HAP-1 (cell line): ENCODE data around the gene PLCD3.

ENCODE experiments used
- DNase-seq, 2 experiments: peaks; one replicate each; pipeline ENCODE4 v3.0.0-alpha.2; 2016 to 2020; ENCODE audit warnings: low spot score in 2 of 2
- H3K27me3 ChIP-seq: fragments of 250-450 bp; sonication (Bioruptor Pico); 2 replicates; pipeline ENCODE4 v1.5.1; 2020; ENCODE audit warnings: low read depth, mild to moderate bottlenecking, moderate library complexity
- H3K36me3 ChIP-seq: fragments of 250-450 bp; sonication (Bioruptor Pico); replicated peaks from 2 replicates; pipeline ENCODE4 v1.5.1; 2020; ENCODE audit warnings: mild to moderate bottlenecking
- H3K4me1 ChIP-seq: fragments of 250-450 bp; sonication (Bioruptor Pico); 2 replicates; pipeline ENCODE4 v1.5.1; 2020; ENCODE audit warnings: mild to moderate bottlenecking
- H3K4me3 ChIP-seq: fragments of 250-450 bp; sonication (Bioruptor Pico); 2 replicates; pipeline ENCODE4 v1.5.1; 2020; ENCODE audit warnings: mild to moderate bottlenecking, moderate library complexity
- H3K9me3 ChIP-seq: fragments of 250-450 bp; sonication (Bioruptor Pico); 2 replicates; pipeline ENCODE4 v1.5.1; 2020; ENCODE audit warnings: mild to moderate bottlenecking, moderate library complexity
- in situ Hi-C: fragments of 300-500 bp; cut with MboI; formaldehyde crosslinking; loops from 3 replicates; pipeline ENCODE4 v1.14.3; 2020; ENCODE audit warnings: low sequenced_read_pairs, inconsistent platforms, mixed read lengths

Gene PLCD3

GRCh38 chr17:45123930-45124796, 8.2 kb downstream of the PLCD3 start:
- no peaks in the 10 kb centered on the region for H3K36me3 ChIP-seq
- in situ Hi-C loops, result loop anchor here (10.0 kb wide), 1 partner anchor 49 kb away; no protein-coding TSS in a partner anchor

DNA sequence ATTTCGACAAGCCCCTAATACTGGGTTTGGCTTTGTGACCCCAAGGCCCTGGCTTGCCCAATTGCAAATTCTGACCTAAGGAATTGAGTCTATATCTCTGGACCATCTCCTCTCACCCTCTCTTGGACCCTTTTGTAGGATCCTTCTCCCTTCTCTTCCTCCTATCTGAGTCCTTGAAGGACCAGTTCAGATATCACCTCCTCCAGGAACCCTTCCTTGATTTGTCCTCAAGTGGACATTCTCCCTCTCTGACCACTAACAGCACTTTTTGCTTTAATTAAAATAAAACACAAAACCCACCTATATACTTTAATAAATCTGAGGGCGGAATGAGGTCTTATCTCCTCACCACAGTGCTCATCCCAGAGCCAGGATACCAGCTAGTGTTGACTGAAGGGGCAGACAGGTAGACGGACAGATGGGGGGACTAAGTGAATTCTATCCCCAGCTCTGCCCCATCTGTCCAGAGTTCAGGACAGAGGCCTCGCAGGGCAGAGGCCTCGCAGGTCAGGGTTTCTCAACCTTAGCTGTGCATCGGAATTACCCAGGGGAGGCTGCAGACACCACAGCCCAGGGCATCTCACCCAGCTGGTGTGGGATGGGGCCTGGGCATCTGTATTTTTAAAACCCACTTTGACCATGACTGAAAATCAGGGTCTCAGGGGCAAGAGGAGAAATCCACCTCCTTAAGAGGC, 9.1 kb downstream of the PLCD3 start:
- no peak for DNase-seq
- Histone ChIP-seq H3K27me3 (no peaks in the 10 kb centered on the region), H3K36me3 (no peaks in the 10 kb centered on the region), H3K9me3 (no peaks in the 10 kb centered on the region), H3K4me3 (no peak overlapping the region), H3K4me1 (no peaks in the 10 kb centered on the region)
- in situ Hi-C loops, result loop anchor here (10.0 kb wide), 1 partner anchor 48 kb away; no protein-coding TSS in a partner anchor

More at GRCh38 chr17:45123930-45124796, 8.2 kb downstream of the PLCD3 start:
- no peaks in the 10 kb centered on the region for H3K27me3 ChIP-seq
- no peaks in the 10 kb centered on the region for H3K9me3 ChIP-seq
- H3K4me3 ChIP-seq, result no peak overlapping the region
- no peaks in the 10 kb centered on the region for H3K4me1 ChIP-seq
- DNase-seq, result no peak

GRCh38 chr17:45121055-45121454, 11.3 kb downstream of the PLCD3 start:
- in situ Hi-C loops, result loop anchor here (10.0 kb wide), 1 partner anchor 46 kb away; no protein-coding TSS in a partner anchor

DNA sequence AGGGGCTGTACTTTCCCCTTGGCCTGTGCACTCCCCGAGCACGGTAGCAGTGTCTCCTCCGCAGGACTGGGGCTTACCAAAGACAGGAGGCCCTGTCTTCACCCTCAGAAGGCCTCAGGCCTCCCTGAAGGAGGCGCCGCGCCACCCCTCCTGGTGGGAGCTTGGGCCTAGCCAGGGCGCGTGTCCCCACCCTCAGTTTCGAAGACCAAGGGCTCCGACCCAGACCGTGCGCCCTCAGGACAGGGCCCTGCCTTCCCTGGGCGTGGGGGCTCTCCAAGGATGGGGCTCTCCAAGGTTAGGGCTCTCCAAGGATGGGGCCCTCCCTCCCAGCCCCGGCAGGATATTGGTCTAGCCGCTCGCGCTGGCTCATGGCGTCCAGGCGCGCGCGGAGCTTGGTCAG, 11.8 kb downstream of the PLCD3 start:
- H3K36me3 ChIP-seq, result no peaks in the 10 kb centered on the region
- in situ Hi-C loops, result loop anchor here (10.0 kb wide), 1 partner anchor 46 kb away; no protein-coding TSS in a partner anchor
- H3K9me3 ChIP-seq, result no peaks in the 10 kb centered on the region
- H3K27me3 ChIP-seq, result no peaks in the 10 kb centered on the region
- H3K4me3 ChIP-seq, result no peak overlapping the region
- no peak for DNase-seq
- no peaks in the 10 kb centered on the region for H3K4me1 ChIP-seq

More at GRCh38 chr17:45121055-45121454, 11.3 kb downstream of the PLCD3 start:
- no peaks in the 10 kb centered on the region for H3K9me3 ChIP-seq
- no peak for DNase-seq
- H3K4me1 ChIP-seq, result no peaks in the 10 kb centered on the region
- H3K36me3 ChIP-seq, result no peaks in the 10 kb centered on the region
- no peak overlapping the region for H3K4me3 ChIP-seq
- no peaks in the 10 kb centered on the region for H3K27me3 ChIP-seq

- in situ Hi-C loops, result loop anchor here (10.0 kb wide), 1 partner anchor 45 kb away; no protein-coding TSS in a partner anchor
- no peak for DNase-seq
Observed at GRCh38 chr17:45119964-45120363, 12.4 kb downstream of the PLCD3 start.

DNA sequence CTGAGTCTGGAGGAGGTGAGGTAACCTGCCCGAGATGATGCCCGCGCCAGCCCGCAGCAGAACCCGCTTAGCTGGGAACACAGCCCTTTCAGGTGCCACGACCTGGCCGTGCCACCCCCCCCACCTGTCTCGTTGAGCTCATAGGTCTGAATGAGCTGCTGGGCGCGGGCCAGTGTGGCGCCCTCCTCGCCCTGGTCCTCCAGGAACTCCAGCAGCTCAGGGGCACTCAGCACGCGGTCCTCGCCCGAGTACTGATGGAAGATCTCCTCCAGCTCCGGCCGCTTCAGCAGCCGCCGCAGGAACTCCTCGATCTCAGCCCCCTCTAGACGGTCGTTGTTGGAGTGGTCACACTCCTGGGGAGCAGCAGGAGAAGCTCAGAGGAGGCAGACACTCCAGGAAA, 13.6 kb downstream of the PLCD3 start:
- no peak for DNase-seq
- H3K4me1 ChIP-seq, result no peaks in the 10 kb centered on the region
- no peaks in the 10 kb centered on the region for H3K9me3 ChIP-seq
- no peaks in the 10 kb centered on the region for H3K27me3 ChIP-seq
- H3K4me3 ChIP-seq, result no peak overlapping the region
- in situ Hi-C loops, result no loop called here
- no peaks in the 10 kb centered on the region for H3K36me3 ChIP-seq

More at GRCh38 chr17:45119964-45120363, 12.4 kb downstream of the PLCD3 start:
- H3K9me3 ChIP-seq, result no peaks in the 10 kb centered on the region
- no peaks in the 10 kb centered on the region for H3K4me1 ChIP-seq
- no peak overlapping the region for H3K4me3 ChIP-seq
- no peaks in the 10 kb centered on the region for H3K36me3 ChIP-seq
- no peaks in the 10 kb centered on the region for H3K27me3 ChIP-seq

- in situ Hi-C loops, result no loop called here
- Histone ChIP-seq H3K27me3 (no peaks in the 10 kb centered on the region), H3K4me3 (no peak overlapping the region), H3K36me3 (no peaks in the 10 kb centered on the region), H3K4me1 (no peaks in the 10 kb centered on the region), H3K9me3 (no peaks in the 10 kb centered on the region)
- no peak for DNase-seq
Observed at GRCh38 chr17:45117848-45118646, 14.3 kb downstream of the PLCD3 start.

- Histone ChIP-seq H3K9me3 (no peaks in the 10 kb centered on the region), H3K36me3 (no peaks in the 10 kb centered on the region; the same call in 1 of the 2 replicates), H3K4me3 (no peak overlapping the region), H3K4me1 (no peaks in the 10 kb centered on the region), H3K27me3 (no peaks in the 10 kb centered on the region)
- DNase-seq, result no peak
- in situ Hi-C loops, result no loop called here
Observed at GRCh38 chr17:45117334-45117733, 15.0 kb downstream of the PLCD3 start.

- H3K4me1 ChIP-seq, result no peaks in the 10 kb centered on the region
- H3K27me3 ChIP-seq, result no peaks in the 10 kb centered on the region
- in situ Hi-C loops, result no loop called here
- H3K9me3 ChIP-seq, result no peaks in the 10 kb centered on the region
- H3K4me3 ChIP-seq, result no peak overlapping the region
- no peaks in the 10 kb centered on the region; the same call in 1 of the 2 replicates for H3K36me3 ChIP-seq
- no peak for DNase-seq
Observed at GRCh38 chr17:45116434-45117016, 15.8 kb downstream of the PLCD3 start.

DNA sequence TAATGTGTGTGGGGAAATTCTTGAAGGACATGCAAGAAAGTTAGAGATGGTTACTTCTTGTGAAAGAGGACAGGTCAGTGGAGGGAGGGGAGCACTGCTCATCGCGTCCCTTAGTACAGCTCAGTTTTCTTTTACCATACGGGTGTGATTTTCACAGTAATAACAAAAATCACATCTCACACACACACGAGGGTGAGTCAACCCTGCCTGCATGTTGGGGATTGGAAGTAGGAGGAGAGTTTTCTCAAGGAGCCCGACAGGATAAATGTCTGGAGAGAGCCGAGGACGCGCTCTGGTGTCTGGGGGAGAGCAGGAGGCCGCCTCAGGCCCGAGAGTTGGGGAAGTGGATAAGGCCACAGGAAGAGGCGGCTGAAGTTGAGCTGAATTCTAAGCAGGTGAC, 16.4 kb downstream of the PLCD3 start:
- Histone ChIP-seq H3K36me3 (no peaks in the 10 kb centered on the region; the same call in 1 of the 2 replicates), H3K4me3 (no peak overlapping the region), H3K4me1 (no peaks in the 10 kb centered on the region), H3K27me3 (no peaks in the 10 kb centered on the region), H3K9me3 (no peaks in the 10 kb centered on the region)
- no peak for DNase-seq
- in situ Hi-C loops, result no loop called here

- Histone ChIP-seq H3K36me3 (no peaks in the 10 kb centered on the region; the same call in 1 of the 2 replicates), H3K4me3 (no peak overlapping the region), H3K9me3 (no peaks in the 10 kb centered on the region), H3K27me3 (no peaks in the 10 kb centered on the region), H3K4me1 (no peaks in the 10 kb centered on the region)
- DNase-seq, result no peak
- in situ Hi-C loops, result no loop called here
Observed at GRCh38 chr17:45115015-45115625, 17.2 kb downstream of the PLCD3 start.

DNA sequence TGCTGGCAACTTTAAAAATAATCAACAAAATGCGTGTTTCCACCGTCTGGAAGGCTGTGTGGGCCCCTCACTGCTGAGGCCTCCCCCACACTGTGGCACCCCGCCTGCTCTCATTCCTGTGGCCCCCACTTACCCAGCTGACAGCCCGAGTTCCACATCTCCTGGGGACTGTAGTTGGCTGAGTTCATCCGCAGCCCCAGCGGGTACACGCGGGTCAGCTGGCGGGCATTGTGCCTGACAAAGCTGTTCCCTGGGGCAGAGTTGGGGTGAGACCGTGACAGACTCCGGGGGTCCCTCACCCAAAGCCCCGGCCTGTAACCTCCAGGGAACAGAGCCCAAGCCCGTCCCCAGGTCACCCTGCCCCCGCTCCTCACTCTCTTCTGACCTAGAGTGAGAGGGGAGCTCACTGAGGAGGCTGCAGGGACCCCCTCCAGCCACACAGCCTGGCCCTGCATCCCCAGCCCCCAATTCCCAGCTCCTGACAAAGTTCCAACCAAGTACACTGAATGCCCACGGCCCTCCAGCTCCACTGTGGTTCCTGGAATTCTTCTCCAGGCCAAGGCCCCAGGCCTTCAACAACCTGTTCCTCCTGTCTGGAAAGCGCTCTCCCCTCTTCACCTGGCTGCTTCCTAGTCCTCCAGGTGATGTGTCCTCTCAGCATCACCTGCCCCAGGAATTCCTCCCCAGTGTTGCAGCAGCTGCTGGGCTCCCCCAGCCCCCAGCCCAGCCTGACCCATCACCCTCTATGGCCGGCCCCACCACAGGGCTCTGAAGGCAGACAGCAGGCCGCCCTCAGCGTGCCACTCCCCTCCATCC, 18.0 kb downstream of the PLCD3 start:
- Histone ChIP-seq H3K36me3 (no peaks in the 10 kb centered on the region; the same call in 1 of the 2 replicates), H3K27me3 (no peaks in the 10 kb centered on the region), H3K9me3 (no peaks in the 10 kb centered on the region), H3K4me1 (no peaks in the 10 kb centered on the region), H3K4me3 (no peak overlapping the region)
- in situ Hi-C loops, result no loop called here
- no peak for DNase-seq
